IMR-90 (cell line): ENCODE measurements around the gene MDM2. TPM values are rescaled to one million over a fixed set of nuclear protein-coding genes. Genes with fewer than 3 reads are reported as not detected.

Source experiments
- ATAC-seq: fragments of 200-7000 bp; cut with Tn5 transposase; 2 replicates; pipeline ENCODE4 v1.9.1; 2020; ENCODE audit warnings: low read depth, mild to moderate bottlenecking, moderate library complexity
- BruUV-seq: library from RNA; stranded (reverse); fragments of 400-500 nt; replicated peaks from 2 replicates; lab custom pipeline; 2021; lab: Mats Ljungman, UMichigan
- CTCF ChIA-PET: fragments of 300-600 bp; formaldehyde crosslinking; extraction: SDS; loops from one replicate; lab custom pipeline; 2021; ENCODE audit warnings: antibody characterized with exemption; lab: Yijun Ruan, JAX
- POLR2A ChIA-PET: fragments of 300-600 bp; sonication (Branson Sonifier 250); formaldehyde crosslinking; loops from one replicate; lab custom pipeline; 2022; ENCODE audit warnings: antibody characterized with exemption; ENCODE audit not compliant: unreplicated experiment; lab: Charles Lee
- DNase-seq: peaks from one replicate; pipeline ENCODE4 v3.0.0; 2013
- H2AFZ ChIP-seq: replicated peaks from 2 replicates; pipeline ENCODE3; 2013; ENCODE audit warnings: low read length, mild to moderate bottlenecking; ENCODE audit not compliant: poor library complexity
- H2AK5ac ChIP-seq: 2 replicates; pipeline ENCODE4 v1.6.1; 2013; ENCODE audit warnings: low read depth, low read length, inconsistent platforms
- H2AK9ac ChIP-seq: replicated peaks from 2 replicates; pipeline ENCODE3; 2013; ENCODE audit warnings: mild to moderate bottlenecking, low read depth, low read length, moderate library complexity; ENCODE audit not compliant: poor library complexity
- H2BK120ac ChIP-seq: 2 replicates; pipeline ENCODE4 v1.6.1; 2013; ENCODE audit warnings: low read depth, low read length, inconsistent platforms
- H2BK15ac ChIP-seq: 3 replicates; pipeline ENCODE4 v1.6.1; 2013; ENCODE audit warnings: low read depth, low read length, inconsistent platforms
- H2BK20ac ChIP-seq: 2 replicates; pipeline ENCODE4 v1.6.1; 2013; ENCODE audit warnings: low read depth, mild to moderate bottlenecking, inconsistent platforms, low read length, moderate library complexity
- H2BK5ac ChIP-seq: 2 replicates; pipeline ENCODE4 v1.6.1; 2013; ENCODE audit warnings: mild to moderate bottlenecking, low read depth, low read length, inconsistent platforms; ENCODE audit not compliant: poor library complexity, severe bottlenecking
- H3K14ac ChIP-seq: replicated peaks from 2 replicates; pipeline ENCODE4 v1.6.1; 2013; ENCODE audit warnings: low read depth, low read length, inconsistent platforms
- H3K18ac ChIP-seq: 2 replicates; pipeline ENCODE4 v1.6.1; 2013; ENCODE audit warnings: low read depth, low read length, control low read depth
- H3K23ac ChIP-seq: 2 replicates; pipeline ENCODE4 v1.6.1; 2013; ENCODE audit warnings: low read depth, low read length, inconsistent platforms
- H3K27ac ChIP-seq: 2 replicates; pipeline ENCODE4 v1.5.1; 2013; ENCODE audit warnings: mild to moderate bottlenecking, control low read depth, low read length; ENCODE audit not compliant: insufficient read depth
- H3K27me3 ChIP-seq: 2 replicates; pipeline ENCODE4 v1.6.1; 2013; ENCODE audit warnings: low read length; ENCODE audit not compliant: control insufficient read depth, insufficient read depth
- H3K36me3 ChIP-seq: 2 replicates; pipeline ENCODE4 v1.6.1; 2013; ENCODE audit warnings: low read length, mixed read lengths; ENCODE audit not compliant: control insufficient read depth, insufficient read depth
- H3K4ac ChIP-seq: 2 replicates; pipeline ENCODE4 v1.6.1; 2013; ENCODE audit warnings: low read depth, low read length, inconsistent platforms
- H3K4me1 ChIP-seq: 2 replicates; pipeline ENCODE4 v1.6.1; 2013; ENCODE audit warnings: low read length, mixed read lengths; ENCODE audit not compliant: control insufficient read depth, insufficient read depth
- H3K4me2 ChIP-seq: 2 replicates; pipeline ENCODE4 v1.6.1; 2013; ENCODE audit warnings: low read depth, mild to moderate bottlenecking, control low read depth, low read length, moderate library complexity
- H3K4me3 ChIP-seq: 2 replicates; pipeline ENCODE4 v1.5.1; 2013; ENCODE audit warnings: low read depth, mild to moderate bottlenecking, control low read depth, low read length, moderate library complexity; ENCODE audit not compliant: insufficient read depth
- H3K56ac ChIP-seq: 2 replicates; pipeline ENCODE4 v1.6.1; 2013; ENCODE audit warnings: low read length, inconsistent platforms; ENCODE audit not compliant: insufficient read depth; ENCODE audit errors: extremely low read depth
- H3K79me1 ChIP-seq, 2 experiments: 2 replicates each; pipeline ENCODE4 v1.6.1; 2013; ENCODE audit warnings: low read length in 2 of 2, inconsistent platforms in 1 of 2, low read depth in 1 of 2
- H3K9ac ChIP-seq: 2 replicates; pipeline ENCODE4 v1.6.1; 2013; ENCODE audit warnings: low read depth, low read length, control low read depth
- H3K9me1 ChIP-seq: 2 replicates; pipeline ENCODE4 v1.6.1; 2013; ENCODE audit warnings: low read length, inconsistent platforms; ENCODE audit not compliant: insufficient read depth
- H3K9me3 ChIP-seq: 2 replicates; pipeline ENCODE4 v1.6.1; 2013; ENCODE audit warnings: low read length; ENCODE audit not compliant: control insufficient read depth, insufficient read depth
- H4K20me1 ChIP-seq: 2 replicates; pipeline ENCODE4 v1.6.1; 2013; ENCODE audit warnings: low read length, inconsistent platforms; ENCODE audit not compliant: insufficient read depth
- H4K5ac ChIP-seq: 2 replicates; pipeline ENCODE4 v1.6.1; 2013; ENCODE audit warnings: mild to moderate bottlenecking, low read depth, low read length, control low read depth
- H4K8ac ChIP-seq, 2 experiments: 2 replicates each; pipeline ENCODE4 v1.6.1; 2013; ENCODE audit warnings: low read depth in 2 of 2, low read length in 2 of 2, control low read depth in 1 of 2, inconsistent platforms in 1 of 2
- H4K91ac ChIP-seq: 2 replicates; pipeline ENCODE4 v1.6.1; 2013; ENCODE audit warnings: low read depth, low read length, inconsistent platforms; ENCODE audit not compliant: insufficient read depth
- BHLHE40 ChIP-seq: fragments of 150-350 bp; IDR thresholded peaks from 2 replicates; pipeline ENCODE4 v1.6.1; 2016; ENCODE audit warnings: mild to moderate bottlenecking, low read depth, low read length
- FOS ChIP-seq: fragments of 150-350 bp; IDR thresholded peaks from 2 replicates; pipeline ENCODE4 v1.6.1; 2016; ENCODE audit warnings: low read depth, low read length
- MAZ ChIP-seq: IDR thresholded peaks from 2 replicates; pipeline ENCODE4 v1.6.1; 2012; ENCODE audit warnings: low read depth, mild to moderate bottlenecking, low read length, improper control_type of control experiment, moderate library complexity, borderline replicate concordance
- RCOR1 ChIP-seq: IDR thresholded peaks from 2 replicates; pipeline ENCODE4 v1.6.1; 2012; ENCODE audit warnings: mild to moderate bottlenecking, low read length, improper control_type of control experiment; ENCODE audit not compliant: insufficient replicate concordance
- WGBS, 2 experiments: methylation state at CpG; one replicate each; pipeline versions ENCODE4 v1.1.5 to v1.1.7; 2013; ENCODE audit warnings: missing lambda C conversion rate in 2 of 2; ENCODE audit not compliant: insufficient read length in 1 of 2; ENCODE audit errors: extremely low coverage in 2 of 2; 5-methylcytosine and 5-hydroxymethylcytosine counted together
- dilution Hi-C: fragments of 300-500 bp; cut with HindIII; formaldehyde crosslinking; loops from one replicate; pipeline ENCODE4 v1.14.3; 2018; ENCODE audit warnings: low sequenced_read_pairs; ENCODE audit not compliant: unreplicated experiment
- in situ Hi-C: fragments of 300-500 bp; cut with MboI; formaldehyde crosslinking; loops from 3 replicates; pipeline ENCODE4 v1.14.3; 2019; ENCODE audit warnings: low sequenced_read_pairs, inconsistent platforms, mixed read lengths
- intact Hi-C: fragments of 100-400 bp; cut with micrococcal nuclease; formaldehyde crosslinking; loops from 2 replicates; pipeline ENCODE4 v1.10.0; 2022
- polyA plus RNA-seq, 3 experiments: library from polyadenylated mRNA; depleted of rRNA; stranded (reverse); fragments of >200 nt; gene quantifications; 2 replicates each; pipeline ENCODE4 v1.2.3, GENCODE V29; 2012; ENCODE audit warnings: low replicate concordance in 1 of 3
- total RNA-seq: library from RNA; depleted of rRNA; stranded (reverse); fragments of >200 nt; gene quantifications from 2 replicates; pipeline ENCODE4 v1.2.3, GENCODE V29; 2012

MDM2 gene
- total and polyA plus RNA-seq, 2 of the 4 experiments (the other 2 are of a cell fraction) = 21.9 to 196 TPM

GRCh38 chr12:68780731-68781130 is 27.2 kb upstream of the MDM2 start:
- peaks cover 2% of the 10 kb centered on the region; the same call in 1 of the 2 replicates for H3K4me1 ChIP-seq
- DNase-seq (peak; percentile 44), ATAC-seq (peak; percentile 84)
- H3K4me3 ChIP-seq = no peak overlapping the region
- H3K18ac ChIP-seq = no peak overlapping the region
- 0 out of 2 replicates have a peak overlapping the region, but pooled peaks have one; percentile 13 for H3K27ac ChIP-seq
- no peak overlapping the region for H2AK9ac ChIP-seq
- H3K9ac ChIP-seq = no peak overlapping the region
- H3K79me1 ChIP-seq = no peaks in the 10 kb centered on the region
- H4K8ac ChIP-seq = no peak overlapping the region
- no peak overlapping the region for H2BK15ac ChIP-seq
- no peak overlapping the region for H2BK120ac ChIP-seq
- BruUV-seq = no TSS peak
- CTCF ChIA-PET = no interaction called here
- in situ Hi-C loops (no loop called here), intact Hi-C loops (no loop called here), dilution Hi-C loops (no loop called here)
- H2BK20ac ChIP-seq = no peak overlapping the region
- H4K5ac ChIP-seq = no peak overlapping the region
- no peak overlapping the region for H2AFZ ChIP-seq
- no peaks in the 10 kb centered on the region for H3K27me3 ChIP-seq
- no peaks in the 10 kb centered on the region for H4K20me1 ChIP-seq
- no peaks in the 10 kb centered on the region for H3K36me3 ChIP-seq
- H3K9me1 ChIP-seq = no peaks in the 10 kb centered on the region
- H2AK5ac ChIP-seq = no peak overlapping the region
- no peak overlapping the region for H3K4ac ChIP-seq
- TF ChIP-seq RCOR1 (no peak), BHLHE40 (no peak), FOS (no peak), MAZ (no peak)
- H3K9me3 ChIP-seq = no peaks in the 10 kb centered on the region
- 85% methylated on average over 2 of the region's 6 CpGs; no CpG with 5 or more reads in 1 of the 2 experiments for WGBS, 2 experiments
- H3K4me2 ChIP-seq = no peak overlapping the region
- no peak overlapping the region for H3K14ac ChIP-seq
- H4K91ac ChIP-seq = no peak overlapping the region
- POLR2A ChIA-PET = no interaction called here
- H2BK5ac ChIP-seq = no peak overlapping the region
- no peak overlapping the region for H3K23ac ChIP-seq
- no peak overlapping the region for H3K56ac ChIP-seq
